HL-60/S4 (cell line): ENCODE measurements around the gene DZIP3.

Source experiments
- in situ Hi-C: fragments of 300-500 bp; cut with MboI; formaldehyde crosslinking; loops from 2 replicates; pipeline ENCODE4 v1.14.3; 2022; ENCODE audit warnings: low sequenced_read_pairs

DZIP3 gene

DNA sequence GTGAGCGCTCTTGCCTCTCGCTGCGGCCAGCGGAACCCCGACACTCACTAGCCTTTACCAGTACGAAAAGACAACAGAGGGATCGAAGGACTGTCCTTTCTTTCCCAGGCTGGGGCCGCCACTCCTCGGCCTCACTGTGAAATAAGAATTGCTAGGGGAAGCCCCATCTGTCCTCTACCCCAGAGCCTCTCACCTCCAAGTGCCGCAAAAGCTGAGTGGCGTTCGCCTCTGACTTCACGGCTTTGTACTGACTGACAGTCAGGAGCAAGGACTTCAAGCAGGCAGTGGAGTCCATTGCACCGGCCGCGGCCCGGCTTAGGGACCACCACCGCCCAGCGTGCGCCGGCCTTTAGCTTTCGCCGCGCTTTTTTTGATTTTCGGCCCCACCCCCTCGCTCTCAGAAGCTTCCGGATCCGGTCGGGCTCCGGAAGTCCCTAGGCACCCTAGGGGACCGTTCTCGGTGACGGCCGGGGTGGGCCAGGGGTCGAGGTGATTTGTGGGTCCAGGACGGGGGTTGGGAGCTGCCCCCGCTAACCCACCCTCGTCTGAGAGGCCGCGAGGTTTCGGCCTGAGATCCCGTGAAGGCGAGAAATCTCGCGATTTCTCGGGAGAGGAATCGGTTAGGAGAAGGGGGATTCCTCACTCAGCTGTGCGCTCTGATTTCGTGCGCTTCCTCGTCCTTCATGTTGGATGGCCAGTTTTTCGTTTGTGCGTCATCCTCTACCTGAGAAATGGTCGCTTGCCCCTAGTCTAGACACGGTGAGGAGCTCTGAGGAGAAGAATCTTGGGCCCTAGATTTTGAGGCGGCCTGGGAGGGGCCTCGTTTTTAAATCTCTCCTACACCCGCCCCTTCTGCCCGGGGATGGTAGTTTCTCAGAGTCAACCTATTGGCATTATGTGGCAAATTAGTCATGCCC, at the start of gene DZIP3, which contains the start of gene CIP2A:
DZIP3 (plus strand) TSS at position 642 of the 917 bp plus-strand sequence. CDS start 15,685 bp downstream, outside the sequence.
CIP2A (minus strand) TSS at position 358 of the 917 bp plus-strand sequence; CDS start at position 295, 63 bp downstream.
- in situ Hi-C loops = no loop called here

GRCh38 chr3:108546247-108546646, 43.3 kb upstream of the DZIP3 start:
- in situ Hi-C loops = no loop called here

- in situ Hi-C loops = no loop called here
Measured at GRCh38 chr3:108546692-108547091, 42.8 kb upstream of the DZIP3 start.

DNA sequence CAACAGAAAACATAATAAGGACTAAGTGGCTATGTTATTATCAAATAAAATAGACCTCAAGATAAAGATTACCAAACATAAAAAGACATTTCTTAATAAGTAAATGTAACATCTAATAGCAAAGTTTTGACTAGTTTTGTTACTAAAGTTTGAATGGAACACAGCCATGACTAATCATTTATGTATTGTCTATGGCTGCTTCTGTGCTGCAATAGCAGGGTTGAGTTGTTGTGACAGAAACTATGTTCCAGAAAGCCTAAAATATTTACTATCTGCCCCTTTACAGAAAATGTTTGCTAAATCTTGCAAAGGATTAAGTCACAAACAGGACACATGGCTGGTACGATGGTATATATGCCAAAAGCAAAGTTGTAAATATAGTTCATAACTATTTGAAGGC, 41.2 kb upstream of the DZIP3 start:
- in situ Hi-C loops = no loop called here

DNA sequence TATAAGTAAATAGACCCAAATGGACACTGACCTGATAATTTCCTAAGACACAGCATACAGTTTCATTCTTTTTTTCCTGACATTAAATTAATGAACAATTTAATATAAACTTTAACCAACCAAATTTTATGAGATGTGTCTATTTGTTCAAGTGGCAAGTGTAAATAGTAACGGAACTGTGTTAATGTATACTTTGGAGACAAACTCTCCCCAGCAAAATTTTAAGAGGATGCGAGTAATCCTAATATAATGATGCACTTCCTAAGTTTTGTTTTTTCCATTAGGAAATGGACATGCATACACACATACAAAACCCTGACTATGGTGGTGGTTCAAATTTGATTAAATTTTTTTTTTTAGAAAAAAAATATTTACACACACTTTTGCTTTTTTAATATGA, 40.6 kb upstream of the DZIP3 start:
- in situ Hi-C loops = no loop called here

DNA sequence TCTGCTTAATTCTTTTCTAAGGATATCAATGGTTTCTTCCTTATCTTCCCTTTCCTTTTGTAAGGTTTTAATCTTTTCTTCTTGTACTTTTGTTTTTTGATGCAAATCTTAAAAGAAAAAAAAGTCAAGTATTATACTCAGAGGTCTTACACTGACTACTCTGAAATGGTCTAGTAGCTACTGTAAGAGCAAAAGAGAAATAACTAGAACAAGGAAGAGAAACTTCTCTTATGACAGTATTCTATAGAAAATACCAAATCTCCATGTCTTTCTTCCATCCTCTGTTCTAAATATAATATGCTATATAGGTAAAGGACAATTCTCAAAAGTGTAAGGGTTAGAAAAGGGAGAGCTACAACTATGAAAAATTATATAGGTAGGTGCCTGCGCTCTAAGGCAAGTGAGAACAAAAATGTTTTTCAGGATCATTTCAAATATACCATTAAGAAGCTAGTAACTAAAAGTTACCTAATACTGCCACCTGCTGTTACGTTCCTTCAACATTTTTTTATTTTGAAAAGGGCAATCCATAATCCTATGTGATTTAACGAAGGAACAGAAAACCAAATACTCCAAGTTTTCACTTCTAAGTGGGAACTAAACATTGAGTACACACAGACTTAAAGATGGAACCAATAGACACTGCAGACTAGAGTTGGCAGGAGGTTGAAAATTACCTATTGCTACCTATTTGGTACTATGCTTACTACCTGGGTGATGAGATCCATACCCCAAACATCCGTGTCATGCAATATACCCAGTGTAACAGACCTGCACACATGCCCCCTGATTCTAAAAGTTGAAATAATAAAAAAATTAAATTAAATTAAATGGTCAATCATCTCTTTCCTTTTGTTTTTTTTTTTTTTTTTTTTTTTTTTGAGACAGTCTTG, 37.0 kb upstream of the DZIP3 start:
- in situ Hi-C loops = no loop called here

GRCh38 chr3:108554229-108554628, 35.3 kb upstream of the DZIP3 start:
- in situ Hi-C loops = no loop called here

- in situ Hi-C loops = no loop called here
Measured at GRCh38 chr3:108554913-108555571, 34.5 kb upstream of the DZIP3 start.

GRCh38 chr3:108555966-108556581, 33.4 kb upstream of the DZIP3 start:
- in situ Hi-C loops = no loop called here

DNA sequence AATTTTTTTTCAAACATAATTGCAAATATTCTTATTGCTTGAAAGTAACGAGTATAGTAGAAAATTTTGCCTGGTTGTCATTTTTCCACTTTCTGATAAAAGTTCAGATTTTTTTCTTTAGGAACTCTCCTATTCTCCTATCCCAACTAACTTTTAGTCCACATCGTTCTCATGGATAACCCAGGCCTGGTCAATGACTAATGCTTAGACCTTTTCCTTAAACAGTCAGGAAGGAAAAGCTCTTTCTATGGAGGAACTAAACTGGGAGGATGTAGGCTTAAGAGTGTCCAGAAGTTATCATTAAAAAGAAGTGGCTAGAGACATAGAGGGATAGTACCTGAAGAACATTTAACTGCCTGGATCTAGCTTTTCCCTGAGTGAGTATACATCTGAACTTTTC, 27.0 kb upstream of the DZIP3 start:
- in situ Hi-C loops = no loop called here

DNA sequence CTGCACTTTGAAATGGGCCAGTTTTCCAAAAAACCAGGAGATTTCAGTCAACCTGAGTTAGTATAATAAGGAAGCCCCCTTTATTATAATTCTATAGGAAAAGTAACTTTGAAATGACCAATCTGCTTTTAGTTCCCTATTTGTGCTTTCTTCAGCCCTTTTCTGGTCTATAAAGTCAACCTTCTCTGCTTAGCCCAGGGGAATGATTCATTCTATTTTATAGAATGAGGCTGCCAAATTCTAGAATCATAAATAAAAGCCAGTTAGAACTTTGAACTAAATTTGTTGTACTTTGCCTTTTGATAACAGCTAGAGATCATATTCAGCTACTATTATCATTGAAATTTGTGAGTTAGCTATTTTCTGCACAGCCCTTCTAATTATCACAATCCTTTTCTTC, 25.0 kb upstream of the DZIP3 start:
- in situ Hi-C loops = no loop called here

DNA sequence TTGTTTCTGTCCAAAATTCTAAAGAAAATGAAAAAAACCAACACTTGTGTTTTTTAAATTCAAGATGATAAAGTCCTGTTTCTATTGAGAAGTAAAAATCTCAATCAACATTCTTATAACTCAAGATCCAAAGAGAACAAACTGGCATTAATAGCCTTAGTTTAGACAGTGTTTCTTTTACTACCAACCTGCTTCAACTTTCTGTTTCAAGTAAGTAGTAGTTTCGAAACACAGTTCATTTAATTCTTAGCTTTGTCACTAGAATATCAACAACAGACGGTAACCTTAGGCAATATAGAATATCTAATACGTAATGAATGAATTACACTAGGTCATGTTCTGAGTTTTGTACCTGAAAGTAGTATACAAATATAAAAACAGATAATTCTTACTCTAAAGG, 24.0 kb upstream of the DZIP3 start:
- in situ Hi-C loops = no loop called here

GRCh38 chr3:108566599-108566998, 22.9 kb upstream of the DZIP3 start:
- in situ Hi-C loops = no loop called here

DNA sequence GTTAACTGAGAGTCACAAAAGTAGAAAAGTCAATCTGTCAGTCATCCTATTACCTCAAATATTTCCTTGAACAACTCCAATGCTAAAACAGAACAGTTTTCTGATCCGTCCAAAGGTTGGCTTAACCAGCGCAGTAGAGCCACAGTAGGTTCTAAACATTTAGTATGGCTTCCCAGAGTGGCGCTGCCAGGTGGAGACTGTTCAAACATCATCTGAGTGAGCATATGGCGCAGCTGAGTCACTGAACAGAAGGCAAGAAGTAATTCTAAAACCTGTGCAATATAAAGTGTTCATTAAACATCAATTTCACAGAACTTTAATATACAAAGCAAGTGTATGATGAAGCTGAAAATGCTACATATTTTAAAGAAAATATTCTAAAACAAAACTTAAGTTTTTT, 20.2 kb upstream of the DZIP3 start:
- in situ Hi-C loops = no loop called here

- in situ Hi-C loops = no loop called here
Measured at GRCh38 chr3:108578064-108578463, 11.5 kb upstream of the DZIP3 start.

DNA sequence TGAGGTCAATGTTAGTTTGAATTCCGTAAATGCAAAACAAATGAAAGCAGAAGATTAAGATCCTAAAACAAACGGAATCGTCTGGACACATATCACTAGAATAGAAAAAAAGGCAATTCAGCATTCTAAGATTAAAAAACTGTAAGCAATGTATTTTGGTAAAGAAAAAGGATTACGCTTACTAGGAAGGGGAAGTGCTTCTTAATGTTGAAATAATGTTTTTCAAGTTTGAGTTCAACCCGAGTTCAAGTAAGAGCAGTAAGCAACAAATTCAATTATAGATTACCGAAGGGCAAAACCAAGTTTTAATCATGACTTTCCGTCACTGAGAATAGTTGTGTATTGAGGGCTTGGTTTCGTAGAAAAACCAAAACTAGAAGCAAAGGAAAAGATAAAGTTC, 921 bp upstream of the DZIP3 start:
- in situ Hi-C loops = no loop called here

DNA sequence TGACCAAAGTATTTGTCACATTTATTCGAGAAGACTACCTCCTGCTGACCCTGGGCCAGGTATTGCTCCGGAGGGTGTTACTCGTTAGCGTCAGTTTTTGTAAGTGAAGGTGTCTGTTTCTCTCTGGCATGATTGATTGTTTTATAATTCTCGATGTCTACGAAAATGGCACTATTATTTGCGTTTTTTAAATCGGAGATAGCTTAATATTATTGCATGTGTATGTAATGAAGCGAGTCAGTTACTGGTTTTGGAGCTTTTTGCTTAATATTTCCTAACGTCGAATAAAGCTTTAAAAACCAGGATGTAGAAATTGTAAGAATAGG, 439 bp downstream of the DZIP3 start:
- in situ Hi-C loops = no loop called here

DNA sequence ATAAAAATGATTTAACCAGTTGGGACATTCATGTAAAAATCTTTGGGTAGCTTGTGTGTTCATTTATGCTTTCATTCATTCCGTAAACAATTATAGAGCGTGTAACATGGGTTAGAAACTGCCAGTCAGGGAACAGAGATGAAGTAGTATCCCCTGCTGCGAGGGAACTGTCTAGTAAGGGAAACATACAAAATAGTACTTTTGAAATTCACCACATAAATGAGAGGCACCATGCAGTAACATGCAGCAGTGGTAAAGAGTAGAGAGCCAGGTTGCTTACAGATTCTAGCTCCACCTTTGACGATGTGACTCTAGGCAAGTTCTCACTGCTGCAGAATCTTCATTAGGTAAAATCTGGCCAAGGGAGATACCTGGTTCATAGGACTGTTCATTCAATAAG, 938 bp downstream of the DZIP3 start:
- in situ Hi-C loops = no loop called here

DNA sequence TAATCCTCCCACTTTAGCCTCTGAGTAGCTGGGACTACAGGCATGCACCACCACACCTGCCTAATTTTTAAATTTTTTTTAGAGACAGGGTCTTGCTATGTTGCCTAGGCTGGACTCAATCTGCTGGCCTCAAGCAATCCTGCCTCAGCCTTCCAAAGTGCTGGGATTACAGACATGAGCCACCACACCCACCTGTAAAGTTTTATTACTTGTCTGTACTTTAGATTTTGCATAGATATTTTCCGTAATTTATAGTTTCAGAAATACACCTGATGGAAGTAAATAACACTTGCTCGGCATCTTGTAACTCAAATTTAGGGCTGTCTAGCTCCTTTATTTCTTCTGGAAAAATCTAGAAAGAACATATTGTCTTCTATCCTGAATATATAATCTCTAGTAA, 5.8 kb downstream of the DZIP3 start:
- in situ Hi-C loops = no loop called here

GRCh38 chr3:108598375-108598774, 8.9 kb downstream of the DZIP3 start:
- in situ Hi-C loops = no loop called here
